Skeletal muscle cell (primary cell): Measurements from ENCODE around the gene FSTL5.
"Not testable (repeated sequence)": the region's sequence is repeated elsewhere in the genome, so short reads cannot be mapped to it uniquely, and the experiment has no call there.

ENCODE experiments used
- DNase-seq: peaks from one replicate; pipeline ENCODE4 v3.0.0-alpha.2; 2010; ENCODE audit warnings: low read depth
- H3K4me3 ChIP-seq: 2 replicates; pipeline ENCODE4 v1.5.1; 2011; ENCODE audit warnings: low read depth, mild to moderate bottlenecking, control low read depth, low read length, moderate library complexity

Gene FSTL5

GRCh38 chr4:162111078-162111477, 52.7 kb downstream of the FSTL5 start:
- H3K4me3 ChIP-seq = no peak overlapping the region
- DNase-seq = no peak

GRCh38 chr4:162104459-162105124, 59.2 kb downstream of the FSTL5 start:
- DNase-seq = no peak
- H3K4me3 ChIP-seq = no peak overlapping the region

GRCh38 chr4:162103908-162104307, 59.9 kb downstream of the FSTL5 start:
- not testable (repeated sequence) for H3K4me3 ChIP-seq, DNase-seq

- no peak for DNase-seq
- no peak overlapping the region for H3K4me3 ChIP-seq
Observed at GRCh38 chr4:162102713-162103112, 61.1 kb downstream of the FSTL5 start.

GRCh38 chr4:162101337-162101736, 62.5 kb downstream of the FSTL5 start:
- DNase-seq = no peak
- H3K4me3 ChIP-seq = no peak overlapping the region

- DNase-seq = peak; percentile 44
- no peak overlapping the region for H3K4me3 ChIP-seq
Observed at GRCh38 chr4:162075726-162076125, 88.1 kb downstream of the FSTL5 start.

GRCh38 chr4:162061214-162061613, 102.6 kb downstream of the FSTL5 start:
- H3K4me3 ChIP-seq = no peak overlapping the region
- peak; percentile 18 for DNase-seq

- no peak for DNase-seq
- no peak overlapping the region for H3K4me3 ChIP-seq
Observed at GRCh38 chr4:162059656-162060055, 104.1 kb downstream of the FSTL5 start.

- no peak for DNase-seq
- H3K4me3 ChIP-seq = no peak overlapping the region
Observed at GRCh38 chr4:162056990-162057389, 106.8 kb downstream of the FSTL5 start.

- no peak overlapping the region for H3K4me3 ChIP-seq
- DNase-seq = no peak
Observed at GRCh38 chr4:162046135-162046534, 117.7 kb downstream of the FSTL5 start.

- no peak overlapping the region for H3K4me3 ChIP-seq
- no peak for DNase-seq
Observed at GRCh38 chr4:162038112-162038511, 125.7 kb downstream of the FSTL5 start.

- no peak for DNase-seq
- H3K4me3 ChIP-seq = no peak overlapping the region
Observed at GRCh38 chr4:162017863-162018262, 145.9 kb downstream of the FSTL5 start.

GRCh38 chr4:162016991-162017390, 146.8 kb downstream of the FSTL5 start:
- no peak for DNase-seq
- H3K4me3 ChIP-seq = no peak overlapping the region

GRCh38 chr4:162016219-162016618, 147.6 kb downstream of the FSTL5 start:
- no peak overlapping the region for H3K4me3 ChIP-seq
- DNase-seq = no peak

- peak; percentile 21 for DNase-seq
- no peak overlapping the region for H3K4me3 ChIP-seq
Observed at GRCh38 chr4:162015090-162015489, 148.7 kb downstream of the FSTL5 start.

GRCh38 chr4:162011089-162011488, 152.7 kb downstream of the FSTL5 start:
- no peak overlapping the region for H3K4me3 ChIP-seq
- DNase-seq = peak; percentile 3

GRCh38 chr4:162010362-162010761, 153.4 kb downstream of the FSTL5 start:
- no peak overlapping the region for H3K4me3 ChIP-seq
- peak; percentile 3 for DNase-seq

GRCh38 chr4:161992317-161992716, 171.5 kb downstream of the FSTL5 start:
- no peak overlapping the region for H3K4me3 ChIP-seq
- DNase-seq = no peak

- no peak for DNase-seq
- H3K4me3 ChIP-seq = no peak overlapping the region
Observed at GRCh38 chr4:161991811-161992210, 172.0 kb downstream of the FSTL5 start.

- no peak overlapping the region for H3K4me3 ChIP-seq
- DNase-seq = no peak
Observed at GRCh38 chr4:161990721-161991120, 173.1 kb downstream of the FSTL5 start.

GRCh38 chr4:161988946-161989345, 174.9 kb downstream of the FSTL5 start:
- no peak overlapping the region for H3K4me3 ChIP-seq
- no peak for DNase-seq

- no peak overlapping the region for H3K4me3 ChIP-seq
- DNase-seq = no peak
Observed at GRCh38 chr4:161987611-161988010, 176.2 kb downstream of the FSTL5 start.
